ENCODE measurements around the gene ULK4.
"Not testable (repeated sequence)": the region's sequence is repeated elsewhere in the genome, so short reads cannot be mapped to it uniquely, and the experiment has no call there.

Gene ULK4

GRCh38 chr3:41845826-41846225 is 116.1 kb downstream of the ULK4 start:
- H3K4me3 ChIP-seq (ENCODE audit: control insufficient read depth, low read depth, low read length), result no peak overlapping the region
- TF ChIP-seq CTCF (IDR thresholded peaks at IDR 0.05; ENCODE audit: control insufficient read depth, insufficient read depth, low read depth, low read length, missing control alignments), result no peak
- no peak for DNase-seq (ENCODE audit: low read depth)

- H3K4me3 ChIP-seq (ENCODE audit: control insufficient read depth, low read depth, low read length); DNase-seq (ENCODE audit: low read depth): not testable (repeated sequence)
These were observed 117.6 kb downstream of the ULK4 start for GRCh38 chr3:41844256-41844655.

- not testable (repeated sequence) for DNase-seq (ENCODE audit: low read depth); H3K4me3 ChIP-seq (ENCODE audit: control insufficient read depth, low read depth, low read length)
These were observed 120.8 kb downstream of the ULK4 start for GRCh38 chr3:41840936-41841668.

- DNase-seq (ENCODE audit: low read depth), result no peak
- no peak overlapping the region for H3K4me3 ChIP-seq (ENCODE audit: control insufficient read depth, low read depth, low read length)
- no peak for TF ChIP-seq CTCF (IDR thresholded peaks at IDR 0.05; ENCODE audit: control insufficient read depth, insufficient read depth, low read depth, low read length, missing control alignments)
These were observed 125.4 kb downstream of the ULK4 start for GRCh38 chr3:41836360-41837134.

GRCh38 chr3:41833628-41834027 is 128.3 kb downstream of the ULK4 start:
- TF ChIP-seq CTCF (IDR thresholded peaks at IDR 0.05; ENCODE audit: control insufficient read depth, insufficient read depth, low read depth, low read length, missing control alignments), result no peak
- no peak for DNase-seq (ENCODE audit: low read depth)
- H3K4me3 ChIP-seq (ENCODE audit: control insufficient read depth, low read depth, low read length), result no peak overlapping the region

- TF ChIP-seq CTCF (IDR thresholded peaks at IDR 0.05; ENCODE audit: control insufficient read depth, insufficient read depth, low read depth, low read length, missing control alignments), result no peak
- no peak for DNase-seq (ENCODE audit: low read depth)
- H3K4me3 ChIP-seq (ENCODE audit: control insufficient read depth, low read depth, low read length), result no peak overlapping the region
These were observed 142.7 kb downstream of the ULK4 start for GRCh38 chr3:41819236-41819635.

- no peak for DNase-seq (ENCODE audit: low read depth)
- no peak overlapping the region for H3K4me3 ChIP-seq (ENCODE audit: control insufficient read depth, low read depth, low read length)
- TF ChIP-seq CTCF (IDR thresholded peaks at IDR 0.05; ENCODE audit: control insufficient read depth, insufficient read depth, low read depth, low read length, missing control alignments), result no peak
These were observed 153.3 kb downstream of the ULK4 start for GRCh38 chr3:41808618-41809017.
